ENCODE data around the gene NRP2.

- TF ChIP-seq TBX3 (IDR thresholded peaks at IDR 0.05; ENCODE audit: borderline replicate concordance) (no peak), KDM5A (IDR thresholded peaks at IDR 0.05; ENCODE audit: borderline replicate concordance, low read length) (no peak), SIN3B (IDR thresholded peaks at IDR 0.05; ENCODE audit: low read length) (no peak), RBM22 (optimal IDR thresholded peaks at IDR 0.05; ENCODE audit: low read length) (no peak), ZNF17 (CRISPR knock-in tag; IDR thresholded peaks at IDR 0.05) (no peak), POLR2A (IDR thresholded peaks at IDR 0.05; ENCODE audit: insufficient read depth in 1 of 2, low read depth in 2 of 2, low read length in 2 of 2) (no peak), ELF4 (CRISPR knock-in tag; IDR thresholded peaks at IDR 0.05; ENCODE audit: borderline replicate concordance) (no peak), IRF9 (CRISPR knock-in tag; IDR thresholded peaks at IDR 0.05; ENCODE audit: borderline replicate concordance) (no peak), CEBPG (CRISPR knock-in tag; IDR thresholded peaks at IDR 0.05) (no peak), SETDB1 (CRISPR knock-in tag; IDR thresholded peaks at IDR 0.05; ENCODE audit: borderline replicate concordance) (no peak), SP2 (CRISPR knock-in tag; IDR thresholded peaks at IDR 0.05) (no peak), MAZ (IDR thresholded peaks at IDR 0.05; ENCODE audit: borderline replicate concordance, low read depth, low read length) (no peak), MAZ (CRISPR knock-in tag; IDR thresholded peaks at IDR 0.05; ENCODE audit: low read depth) (no peak)
- TF ChIP-seq, protein P1, sequence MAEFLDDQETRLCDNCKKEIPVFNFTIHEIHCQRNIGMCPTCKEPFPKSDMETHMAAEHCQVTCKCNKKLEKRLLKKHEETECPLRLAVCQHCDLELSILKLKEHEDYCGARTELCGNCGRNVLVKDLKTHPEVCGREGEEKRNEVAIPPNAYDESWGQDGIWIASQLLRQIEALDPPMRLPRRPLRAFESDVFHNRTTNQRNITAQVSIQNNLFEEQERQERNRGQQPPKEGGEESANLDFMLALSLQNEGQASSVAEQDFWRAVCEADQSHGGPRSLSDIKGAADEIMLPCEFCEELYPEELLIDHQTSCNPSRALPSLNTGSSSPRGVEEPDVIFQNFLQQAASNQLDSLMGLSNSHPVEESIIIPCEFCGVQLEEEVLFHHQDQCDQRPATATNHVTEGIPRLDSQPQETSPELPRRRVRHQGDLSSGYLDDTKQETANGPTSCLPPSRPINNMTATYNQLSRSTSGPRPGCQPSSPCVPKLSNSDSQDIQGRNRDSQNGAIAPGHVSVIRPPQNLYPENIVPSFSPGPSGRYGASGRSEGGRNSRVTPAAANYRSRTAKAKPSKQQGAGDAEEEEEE (CRISPR knock-in tag; IDR thresholded peaks at IDR 0.05; ENCODE audit: borderline replicate concordance): no peak
These were observed 24.7 kb upstream of the NRP2 start for GRCh38 chr2:205657579-205657978.
